GM06990 (cell line): Measurements from ENCODE around the gene HOXC11.

ENCODE experiments used
- DNase-seq: peaks from one replicate; pipeline ENCODE4 v3.0.0-alpha.2; 2011; ENCODE audit not compliant: insufficient read length; ENCODE audit errors: extremely low read depth
- H3K27me3 ChIP-seq: replicated peaks from 2 replicates; pipeline ENCODE4 v1.6.0; 2011; ENCODE audit warnings: low read length; ENCODE audit not compliant: control insufficient read depth, insufficient read depth
- H3K36me3 ChIP-seq: 2 replicates; pipeline ENCODE4 v1.5.1; 2011; ENCODE audit warnings: low read length; ENCODE audit not compliant: control insufficient read depth, insufficient read depth
- H3K4me3 ChIP-seq: replicated peaks from 2 replicates; pipeline ENCODE4 v1.5.1; 2011; ENCODE audit warnings: low read depth, mild to moderate bottlenecking, control low read depth, low read length
- TF ChIP-seq, protein P1 (sequence below): IDR thresholded peaks from 2 replicates; pipeline ENCODE4 v1.5.1; 2011; ENCODE audit warnings: low read length, control low read depth, mild to moderate bottlenecking, inconsistent platforms; ENCODE audit not compliant: insufficient read depth, poor library complexity, severe bottlenecking

Gene HOXC11

GRCh38 chr12:53969588-53970259 lies 3.2 kb upstream of the HOXC11 start:
- no peak for DNase-seq
- Histone ChIP-seq H3K27me3 (peaks cover 11% of the 10 kb centered on the region), H3K36me3 (no peaks in the 10 kb centered on the region), H3K4me3 (no peak overlapping the region)
- TF ChIP-seq, protein P1, sequence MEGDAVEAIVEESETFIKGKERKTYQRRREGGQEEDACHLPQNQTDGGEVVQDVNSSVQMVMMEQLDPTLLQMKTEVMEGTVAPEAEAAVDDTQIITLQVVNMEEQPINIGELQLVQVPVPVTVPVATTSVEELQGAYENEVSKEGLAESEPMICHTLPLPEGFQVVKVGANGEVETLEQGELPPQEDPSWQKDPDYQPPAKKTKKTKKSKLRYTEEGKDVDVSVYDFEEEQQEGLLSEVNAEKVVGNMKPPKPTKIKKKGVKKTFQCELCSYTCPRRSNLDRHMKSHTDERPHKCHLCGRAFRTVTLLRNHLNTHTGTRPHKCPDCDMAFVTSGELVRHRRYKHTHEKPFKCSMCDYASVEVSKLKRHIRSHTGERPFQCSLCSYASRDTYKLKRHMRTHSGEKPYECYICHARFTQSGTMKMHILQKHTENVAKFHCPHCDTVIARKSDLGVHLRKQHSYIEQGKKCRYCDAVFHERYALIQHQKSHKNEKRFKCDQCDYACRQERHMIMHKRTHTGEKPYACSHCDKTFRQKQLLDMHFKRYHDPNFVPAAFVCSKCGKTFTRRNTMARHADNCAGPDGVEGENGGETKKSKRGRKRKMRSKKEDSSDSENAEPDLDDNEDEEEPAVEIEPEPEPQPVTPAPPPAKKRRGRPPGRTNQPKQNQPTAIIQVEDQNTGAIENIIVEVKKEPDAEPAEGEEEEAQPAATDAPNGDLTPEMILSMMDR: no peak

DNA sequence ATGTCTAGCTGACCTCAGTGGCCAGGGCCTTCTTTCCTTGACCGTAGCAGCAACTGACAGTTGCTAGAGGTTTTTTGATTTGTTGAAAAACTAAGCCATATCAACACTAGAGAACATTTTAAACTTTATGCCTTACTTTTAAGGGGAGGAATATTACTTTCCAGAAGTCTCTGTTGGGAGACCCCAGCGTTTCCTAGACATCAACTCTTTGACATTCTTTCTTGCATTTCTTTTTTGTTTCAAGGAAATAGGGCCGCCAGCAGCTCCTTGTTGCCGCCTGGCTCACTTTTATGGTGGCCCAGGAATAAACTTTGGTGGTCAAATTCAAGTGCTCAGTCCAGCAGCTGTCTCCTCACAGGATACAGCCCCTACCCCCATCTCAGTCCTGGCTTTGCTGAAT lies 2.5 kb upstream of the HOXC11 start:
- Histone ChIP-seq H3K27me3 (peaks cover 11% of the 10 kb centered on the region), H3K36me3 (no peaks in the 10 kb centered on the region), H3K4me3 (no peak overlapping the region)
- no peak for DNase-seq
- TF ChIP-seq, protein P1: no peak

DNA sequence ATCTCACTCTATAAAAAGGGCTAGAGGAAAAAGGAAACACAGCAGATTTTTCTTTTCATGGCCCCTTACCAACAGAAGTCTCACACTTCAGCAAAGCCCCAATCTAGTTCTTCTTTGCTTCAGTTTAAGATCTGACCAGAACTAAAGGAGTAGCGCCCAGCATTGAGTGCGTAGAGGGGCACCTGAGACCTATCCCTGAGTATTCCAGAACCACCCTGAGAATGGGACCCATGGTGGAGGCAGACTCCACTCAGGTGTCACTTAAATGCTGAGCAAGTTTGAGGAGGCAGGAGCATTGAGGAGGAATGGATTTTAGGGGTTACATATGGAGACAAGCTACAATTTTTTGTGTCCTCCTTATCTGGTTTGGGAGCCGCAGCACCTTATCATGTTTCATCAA lies 1.8 kb upstream of the HOXC11 start:
- TF ChIP-seq, protein P1: no peak
- DNase-seq: no peak
- H3K36me3 ChIP-seq: no peaks in the 10 kb centered on the region
- H3K27me3 ChIP-seq: peaks cover 11% of the 10 kb centered on the region
- no peak overlapping the region for H3K4me3 ChIP-seq

- no peak for DNase-seq
- H3K27me3 ChIP-seq: peaks cover 11% of the 10 kb centered on the region
- no peak overlapping the region for H3K4me3 ChIP-seq
- TF ChIP-seq, protein P1: no peak
- no peaks in the 10 kb centered on the region for H3K36me3 ChIP-seq
Observed at GRCh38 chr12:53971686-53972085, 1.2 kb upstream of the HOXC11 start.

- Histone ChIP-seq H3K27me3 (peaks cover 11% of the 10 kb centered on the region), H3K4me3 (no peak overlapping the region), H3K36me3 (no peaks in the 10 kb centered on the region)
- TF ChIP-seq, protein P1: no peak
- no peak for DNase-seq
Observed at GRCh38 chr12:53972152-53972702, 699 bp upstream of the HOXC11 start.
